Measurements from ENCODE around the gene RPP25L.

RPP25L gene

GRCh38 chr9:34568774-34569173 lies 43.1 kb downstream of the RPP25L start:
- no peak for DNase-seq (ENCODE audit: low read depth)

GRCh38 chr9:34568133-34568532 lies 43.8 kb downstream of the RPP25L start:
- no peak for DNase-seq (ENCODE audit: low read depth)

GRCh38 chr9:34566972-34567371 lies 44.9 kb downstream of the RPP25L start:
- DNase-seq (ENCODE audit: low read depth) = no peak

GRCh38 chr9:34566322-34566721 lies 45.6 kb downstream of the RPP25L start:
- DNase-seq (ENCODE audit: low read depth) = no peak

- no peak for DNase-seq (ENCODE audit: low read depth)
Measured at GRCh38 chr9:34565856-34566255, 46.0 kb downstream of the RPP25L start.

GRCh38 chr9:34564617-34565016 lies 47.3 kb downstream of the RPP25L start:
- DNase-seq (ENCODE audit: low read depth) = no peak

GRCh38 chr9:34563262-34563661 lies 48.6 kb downstream of the RPP25L start:
- no peak for DNase-seq (ENCODE audit: low read depth)

GRCh38 chr9:34562135-34562745 lies 49.7 kb downstream of the RPP25L start:
- no peak for DNase-seq (ENCODE audit: low read depth)

- no peak for DNase-seq (ENCODE audit: low read depth)
Measured at GRCh38 chr9:34560599-34561214, 51.2 kb downstream of the RPP25L start.

Measured in GM04503 (cell line).